Hematopoietic multipotent progenitor cell (in vitro differentiated cells): ENCODE measurements around the gene ZNF526. TPM values are rescaled to one million over a fixed set of nuclear protein-coding genes. Genes with fewer than 3 reads are reported as not detected.

Experiments
- DNase-seq, 3 donors: peaks; one replicate each; pipeline ENCODE4 v3.0.0-alpha.2; 2011 to 2015; ENCODE audit warnings: low read depth in 2 of 3, low spot score in 2 of 3
- total RNA-seq: library from RNA; depleted of rRNA; stranded (reverse); fragments of >200 nt; gene quantifications from one replicate; pipeline ENCODE4 v1.2.3, GENCODE V29; 2012

The ZNF526 gene
- total RNA-seq, 1 donor, result 16.2 TPM

DNA sequence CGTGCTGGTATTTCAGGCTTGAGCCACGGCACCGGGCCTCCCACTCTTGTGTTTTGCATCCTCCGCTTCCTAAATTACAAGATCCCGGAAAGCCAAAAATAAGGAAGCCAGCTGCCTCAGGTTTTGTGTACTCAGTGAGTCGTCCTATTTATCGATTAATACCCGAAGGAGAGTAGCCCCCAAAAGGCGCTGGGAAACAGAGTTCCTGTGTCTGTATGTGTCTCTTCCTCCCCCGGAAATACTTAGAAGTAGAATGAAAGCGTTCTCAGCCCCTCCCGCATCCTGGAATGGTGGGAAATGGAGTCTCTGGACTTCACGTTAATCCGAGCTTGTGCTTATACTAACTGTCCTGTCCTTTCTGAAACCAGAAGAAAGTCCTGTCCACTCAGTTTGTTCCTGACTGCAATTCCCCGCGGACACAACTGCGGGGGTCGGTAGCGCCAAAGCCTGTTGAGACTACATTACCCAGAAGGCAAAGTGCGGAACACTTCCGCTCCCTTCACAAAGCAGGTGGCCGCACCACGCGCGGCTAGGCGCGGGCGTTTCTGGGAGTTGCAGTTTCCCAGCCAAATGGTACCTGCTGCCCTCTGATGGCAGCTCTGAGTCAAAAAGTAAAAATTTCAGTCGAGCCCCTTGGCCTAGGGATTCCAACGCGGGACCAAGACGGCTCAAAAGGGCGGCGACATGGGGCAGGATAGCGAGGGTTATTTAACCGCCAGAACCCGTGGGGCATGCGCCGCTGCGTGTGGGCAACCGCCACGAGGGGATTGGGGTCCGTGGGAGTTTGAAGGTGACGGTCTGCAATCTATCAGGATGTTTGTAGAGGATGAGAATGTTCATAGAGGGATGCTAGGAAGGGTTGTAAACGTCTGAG is 24.5 kb downstream of the ZNF526 start:
- peak; percentile 81 to 96 (median 95) for DNase-seq

DNA sequence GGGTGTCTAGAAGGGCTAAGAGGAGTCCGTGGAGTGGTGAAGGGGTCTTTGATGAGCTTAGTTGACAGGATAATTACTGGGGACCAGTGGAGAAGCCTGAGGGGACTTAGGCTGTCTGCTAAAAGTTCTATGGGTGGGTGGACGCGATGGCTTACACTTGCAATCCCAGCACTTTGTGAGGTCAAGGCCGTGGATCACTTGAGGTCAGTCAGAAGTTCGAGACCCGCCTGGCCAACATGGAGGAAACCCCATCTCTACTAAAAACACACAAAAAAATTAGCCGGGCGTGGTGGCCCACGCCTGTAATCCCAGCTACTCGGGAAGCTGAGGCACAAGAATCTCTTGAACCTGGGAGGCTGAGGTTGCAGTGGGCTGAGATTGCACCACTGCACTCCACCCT is 25.1 kb downstream of the ZNF526 start:
- DNase-seq, result no peak

DNA sequence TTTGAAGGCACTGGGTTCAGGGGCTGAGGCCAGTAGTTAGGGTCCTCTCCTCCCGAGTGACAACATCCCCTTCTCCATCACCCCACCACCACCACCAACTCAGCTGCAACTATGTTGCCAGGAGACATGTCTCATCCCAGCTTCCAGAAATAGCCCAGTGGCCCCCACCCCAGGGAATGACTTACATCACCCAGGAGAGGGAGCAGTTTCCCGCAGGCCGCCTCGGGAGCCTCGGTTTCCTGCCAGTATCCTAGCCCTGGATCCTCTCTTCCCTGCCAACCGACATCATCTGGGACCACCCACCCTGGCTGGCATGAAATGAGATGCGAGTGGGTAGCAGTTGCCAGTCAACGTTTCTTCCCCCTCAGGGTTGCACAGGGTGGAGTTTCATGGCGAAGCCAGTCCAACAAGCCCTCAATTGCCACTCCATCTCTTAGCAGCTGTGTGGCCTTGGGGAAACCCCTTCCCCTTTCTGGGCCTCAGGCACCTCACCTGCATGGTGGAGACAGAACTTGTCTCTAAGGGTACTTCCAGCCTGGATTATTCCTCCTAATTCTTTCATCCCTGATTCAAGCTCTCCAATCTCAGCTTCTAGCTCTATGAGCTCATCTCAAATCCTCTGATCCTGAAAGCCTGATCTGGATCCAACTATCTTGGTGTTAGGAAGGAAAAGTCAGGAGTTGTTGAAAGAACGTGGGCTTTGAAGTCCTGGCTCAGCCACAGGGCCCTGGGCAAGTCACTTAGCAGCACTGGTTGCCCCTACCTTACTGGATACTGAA is 26.2 kb downstream of the ZNF526 start:
- no peak for DNase-seq

DNA sequence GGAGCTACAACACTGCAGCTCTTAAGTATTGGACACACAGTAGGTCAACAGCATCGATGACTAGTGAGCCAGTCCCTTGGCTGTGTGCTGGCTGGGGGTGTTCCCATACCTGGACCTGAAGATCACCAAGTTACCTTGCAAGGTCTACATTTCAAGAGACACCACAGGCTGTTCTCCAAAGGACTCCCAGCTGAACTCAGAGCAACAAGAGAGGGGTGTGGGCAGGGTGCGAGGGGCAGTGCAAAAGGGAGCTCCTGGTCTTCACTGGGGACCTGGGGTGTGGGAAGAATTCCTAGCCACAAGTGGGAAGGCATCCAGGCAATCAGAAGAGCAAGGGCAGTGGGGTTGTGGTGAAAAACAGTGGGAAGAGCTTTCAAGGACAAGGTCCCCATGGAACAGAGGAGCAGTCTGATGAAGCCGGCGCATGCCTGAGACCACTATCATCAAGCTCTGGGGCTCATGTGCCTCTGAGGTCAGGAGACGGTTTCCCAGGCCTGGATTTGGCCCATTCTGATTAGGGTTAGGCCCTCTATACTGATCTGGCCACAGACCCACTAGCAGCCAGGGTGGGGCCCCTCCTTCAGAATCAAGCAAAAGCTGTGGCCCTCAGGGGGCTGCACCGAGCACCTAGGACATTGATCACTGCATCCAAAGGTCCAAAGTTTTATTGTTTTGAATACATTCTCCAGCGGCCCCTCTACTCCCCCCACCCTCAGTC is 27.0 kb downstream of the ZNF526 start:
- no peak for DNase-seq

DNA sequence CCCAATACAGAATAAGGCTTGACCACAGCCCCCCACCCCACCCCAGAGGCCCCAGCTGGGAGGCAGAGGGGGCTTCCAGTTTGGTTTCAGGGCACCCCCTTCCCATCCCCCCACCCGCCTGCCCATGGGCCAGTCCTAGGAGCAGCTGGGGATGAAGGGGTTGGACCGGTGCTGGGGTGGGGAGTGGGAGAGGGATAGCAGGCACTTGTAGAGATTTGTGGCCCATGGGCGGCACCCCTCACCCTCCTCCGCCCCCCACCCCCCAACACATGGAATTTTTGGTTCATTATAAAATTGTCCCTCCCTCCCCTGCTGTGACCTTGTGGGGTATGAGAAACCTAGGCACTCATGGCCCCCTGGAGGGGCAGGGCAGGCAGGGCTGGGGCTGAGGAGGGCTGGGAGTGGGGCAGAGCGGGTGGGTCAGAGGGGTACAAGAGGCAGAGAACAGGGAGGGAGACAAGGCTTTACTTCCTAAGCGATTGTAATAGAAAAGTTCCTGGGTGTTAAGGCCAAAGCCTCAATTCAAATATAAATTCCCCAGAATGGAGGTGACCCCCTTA is 27.6 kb downstream of the ZNF526 start:
- DNase-seq, result no peak

DNA sequence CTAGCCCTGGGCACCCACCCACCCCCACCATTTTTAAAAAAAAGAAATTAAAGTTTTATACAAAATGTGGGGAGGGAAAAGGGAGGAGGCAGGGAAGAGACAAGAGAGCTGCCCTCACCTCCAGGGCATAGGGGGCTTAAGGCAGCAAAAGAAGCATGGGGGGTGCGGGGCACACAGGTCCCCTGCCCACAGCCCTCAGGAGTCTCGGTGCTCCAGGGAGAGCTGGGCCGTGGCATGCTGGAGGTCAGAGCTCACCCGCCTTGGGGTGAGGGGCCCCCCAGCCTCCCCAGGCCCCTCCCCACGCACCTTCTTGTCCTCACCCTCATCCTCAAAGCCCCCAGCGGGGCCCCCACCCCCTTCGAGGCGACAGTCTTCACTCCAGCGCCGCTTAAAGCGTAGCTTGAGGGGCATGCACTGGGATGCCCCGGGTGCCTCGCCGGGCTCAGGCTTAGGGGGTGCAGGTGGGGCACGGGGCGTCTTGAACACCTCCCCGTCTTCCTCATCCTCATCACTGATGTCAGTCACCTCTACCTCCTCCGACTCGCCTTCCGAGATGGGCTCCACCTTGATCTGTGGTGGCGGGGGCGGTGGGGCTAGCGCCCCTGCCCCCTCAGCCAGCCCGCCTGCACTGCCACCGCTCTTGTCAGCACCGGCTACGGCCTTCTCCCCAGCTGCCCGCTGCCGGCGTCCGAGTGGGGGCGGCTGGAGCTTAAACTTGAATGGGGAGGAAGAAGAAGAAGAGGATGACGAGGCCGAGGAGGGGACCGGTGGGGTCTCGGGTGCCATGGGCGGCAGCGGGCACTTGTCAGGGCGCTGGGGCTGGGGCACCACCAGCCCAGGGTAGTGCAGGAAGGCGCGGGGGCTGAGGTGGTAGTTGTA is 28.4 kb downstream of the ZNF526 start:
- DNase-seq, result no peak

DNA sequence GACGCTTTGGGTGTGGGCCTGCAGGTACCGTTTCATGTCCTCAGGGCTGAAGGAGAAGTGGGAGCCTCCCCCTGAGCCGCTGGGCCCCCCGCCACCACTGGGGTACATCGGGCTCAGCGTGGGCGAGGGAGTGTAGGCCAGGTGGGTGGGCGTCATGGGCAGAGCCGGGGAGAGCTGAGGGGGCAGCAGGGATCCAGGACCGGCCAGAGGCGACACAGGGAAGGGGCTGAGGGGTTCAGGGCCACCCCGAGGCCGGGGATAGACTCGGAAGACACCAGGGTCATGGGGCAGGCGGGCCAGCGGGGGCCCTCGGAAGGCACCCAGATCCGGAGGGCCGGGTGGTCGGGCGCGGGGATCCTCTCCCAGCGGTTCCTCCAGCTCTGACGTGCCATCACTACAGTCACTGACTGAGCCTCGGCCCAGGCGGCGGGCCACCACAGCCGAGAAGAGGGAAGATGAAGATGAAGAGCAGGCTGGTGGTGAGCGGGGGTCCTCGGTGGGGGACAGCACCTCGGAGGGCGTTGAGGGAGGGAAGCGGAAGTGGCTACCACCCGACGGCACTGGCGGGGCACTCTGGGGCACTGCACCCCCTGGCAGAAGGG is 29.1 kb downstream of the ZNF526 start:
- DNase-seq, result no peak

DNA sequence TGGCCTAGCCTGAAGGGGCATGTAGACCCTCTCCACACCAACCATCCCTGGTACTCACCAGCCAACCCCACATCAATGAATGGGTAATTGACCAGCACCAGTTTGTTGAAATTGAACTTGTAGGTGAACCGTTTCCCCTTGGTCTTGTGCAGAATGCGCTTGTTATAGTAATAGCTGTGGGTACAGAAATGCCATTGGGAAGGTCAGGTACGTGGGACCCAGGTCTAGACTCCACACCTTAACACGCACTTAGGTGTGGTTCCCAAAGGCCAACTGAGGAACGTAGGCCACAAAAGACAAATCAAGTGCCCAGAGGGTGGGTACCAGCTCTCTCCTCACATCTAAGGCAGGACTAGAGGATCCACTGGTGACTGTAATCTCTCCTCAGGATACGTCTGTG is 29.7 kb downstream of the ZNF526 start:
- no peak for DNase-seq

DNA sequence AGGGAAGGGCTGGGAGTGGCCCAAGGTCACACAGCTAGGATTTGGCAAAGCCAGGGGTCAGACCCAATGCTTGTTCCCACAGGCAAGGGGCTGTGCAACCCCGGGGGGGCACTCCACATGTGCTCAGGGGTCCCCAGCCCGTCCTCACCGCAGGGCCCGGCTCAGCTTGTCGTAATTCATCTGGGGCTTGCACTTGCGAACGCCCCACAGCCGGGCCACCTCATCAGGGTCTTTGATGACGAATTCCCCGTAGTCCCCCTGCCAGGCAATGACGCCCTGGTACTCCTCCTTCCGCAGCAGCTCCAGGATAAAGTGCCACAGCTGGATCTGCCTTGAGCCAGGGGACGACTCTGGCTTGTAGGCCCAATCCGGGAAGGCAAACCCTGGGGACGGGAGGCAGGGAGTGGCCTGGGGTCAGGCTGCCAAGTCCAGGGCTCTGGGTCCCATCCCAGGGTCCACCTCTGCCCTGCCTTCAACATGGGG is 30.1 kb downstream of the ZNF526 start:
- DNase-seq, result no peak

DNA sequence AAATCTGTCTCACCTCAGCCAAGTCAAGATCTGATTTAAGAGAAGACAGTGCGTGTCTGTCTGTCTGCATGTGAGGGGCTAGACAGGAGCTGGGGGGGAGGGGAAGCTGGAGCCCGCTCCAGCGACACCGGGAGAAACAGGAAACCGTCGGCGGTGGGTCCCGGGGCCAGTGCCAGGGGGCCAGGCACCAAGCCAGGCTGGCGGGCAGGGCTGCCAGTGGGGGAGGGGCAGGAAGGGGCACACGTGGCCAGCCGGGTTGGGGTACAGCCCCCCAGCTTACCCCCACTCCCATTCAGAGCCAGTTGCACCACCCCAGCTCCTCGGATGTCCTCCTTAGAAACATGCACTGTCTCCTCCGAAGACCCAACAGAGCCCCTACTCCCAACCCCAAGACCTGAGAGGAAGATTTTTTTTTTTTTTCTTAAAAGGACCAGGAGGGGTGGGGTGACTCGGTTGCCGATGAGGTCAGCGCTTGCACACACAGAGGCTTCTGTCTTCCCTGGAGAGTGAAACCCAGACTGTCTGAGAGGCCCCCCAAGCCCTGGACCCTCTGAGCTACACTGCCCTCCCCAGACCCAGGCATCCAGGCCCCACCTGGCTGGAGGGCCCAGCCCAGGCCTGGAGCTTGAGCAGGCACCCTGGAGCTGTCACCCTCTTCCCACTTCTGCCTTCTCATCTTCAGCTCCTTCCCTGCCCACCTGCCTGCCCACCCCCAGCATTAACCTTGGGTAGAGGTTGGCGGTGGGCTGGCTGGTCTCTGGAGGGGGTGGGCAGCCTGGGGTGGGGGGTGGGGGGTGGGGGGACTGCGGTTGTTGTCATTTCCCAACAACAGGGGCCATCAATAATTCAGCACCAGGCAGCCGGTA is 30.8 kb downstream of the ZNF526 start:
- DNase-seq, result peak in 1 of 3 donors; percentile 54

DNA sequence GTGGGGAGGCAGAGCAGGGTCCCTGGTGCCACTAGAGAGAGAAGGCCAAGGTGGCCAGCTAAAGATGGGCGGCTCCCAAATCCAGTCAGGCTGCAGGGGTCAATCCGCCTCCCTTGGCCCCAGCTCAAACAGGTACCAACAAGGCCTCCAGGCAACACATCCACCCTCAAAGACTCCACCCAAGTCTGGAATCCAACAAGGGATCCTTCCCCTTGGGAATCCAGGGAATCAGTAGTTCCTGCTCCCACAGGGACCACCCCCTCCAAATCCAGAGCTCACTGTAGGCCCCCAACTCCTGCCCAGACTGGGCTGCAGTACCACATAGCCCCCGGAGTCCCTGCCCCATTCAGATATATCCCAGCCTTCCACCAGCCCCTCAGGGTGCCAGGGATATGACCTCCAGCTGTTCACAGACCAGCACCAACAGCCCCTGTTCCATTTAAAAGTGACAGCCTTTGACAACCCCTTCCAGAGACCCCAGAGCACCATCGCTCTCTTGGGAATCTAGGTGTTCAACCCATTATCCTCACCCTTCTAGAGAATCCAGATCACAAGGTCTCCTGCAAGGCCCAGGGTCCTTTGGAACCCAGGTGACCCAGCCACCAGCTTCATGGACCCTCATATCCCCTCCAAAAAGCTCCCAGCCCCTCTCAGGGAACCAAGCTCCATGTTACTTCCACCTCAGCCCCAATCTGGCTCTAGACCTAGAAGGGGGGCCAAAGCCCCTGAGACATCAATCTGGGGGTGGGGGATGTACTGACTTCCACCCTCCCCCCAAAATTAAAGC is 31.7 kb downstream of the ZNF526 start:
- no peak for DNase-seq

DNA sequence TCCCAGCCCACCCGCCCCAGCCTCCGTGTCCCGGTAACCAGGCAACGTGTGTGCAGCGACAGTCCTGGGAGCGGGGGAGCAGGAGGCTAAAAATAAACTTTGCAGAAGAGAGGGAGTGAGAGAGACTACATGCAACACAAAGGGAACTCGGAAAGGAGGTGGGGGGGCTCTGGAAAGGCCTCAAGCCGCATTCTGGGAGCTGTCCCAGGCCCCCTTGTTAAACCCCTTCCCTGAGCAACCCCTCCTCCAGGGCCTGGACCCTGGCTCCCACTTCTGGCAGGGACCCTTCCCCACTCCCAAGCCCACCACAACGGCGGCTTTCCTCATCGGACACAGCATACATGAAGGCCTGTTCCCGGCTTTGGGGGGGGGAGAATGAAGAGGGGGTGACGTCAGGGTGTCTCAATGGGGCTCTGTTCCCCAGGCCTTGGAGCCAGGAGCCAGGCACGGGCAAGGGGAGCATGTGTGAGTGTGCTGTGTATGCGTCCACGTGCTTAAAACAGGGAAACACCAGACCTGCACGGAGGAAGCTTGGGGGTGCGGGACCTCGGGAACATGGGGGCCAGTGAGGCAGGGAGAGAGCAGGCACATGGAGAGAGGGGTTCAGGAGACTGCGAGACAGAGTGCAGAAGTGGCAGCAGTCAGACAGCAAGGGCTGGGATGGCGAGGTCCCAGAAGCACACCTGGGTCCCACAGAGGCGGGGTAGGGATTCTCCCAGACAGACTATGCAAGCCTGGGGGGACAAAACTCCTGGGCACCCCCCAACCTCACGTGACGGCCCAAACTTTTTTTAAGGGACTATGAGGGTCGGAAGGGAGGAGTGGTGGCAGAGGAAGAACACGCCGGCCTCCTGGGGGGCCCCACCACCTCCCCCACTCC is 32.5 kb downstream of the ZNF526 start:
- DNase-seq, result no peak

DNA sequence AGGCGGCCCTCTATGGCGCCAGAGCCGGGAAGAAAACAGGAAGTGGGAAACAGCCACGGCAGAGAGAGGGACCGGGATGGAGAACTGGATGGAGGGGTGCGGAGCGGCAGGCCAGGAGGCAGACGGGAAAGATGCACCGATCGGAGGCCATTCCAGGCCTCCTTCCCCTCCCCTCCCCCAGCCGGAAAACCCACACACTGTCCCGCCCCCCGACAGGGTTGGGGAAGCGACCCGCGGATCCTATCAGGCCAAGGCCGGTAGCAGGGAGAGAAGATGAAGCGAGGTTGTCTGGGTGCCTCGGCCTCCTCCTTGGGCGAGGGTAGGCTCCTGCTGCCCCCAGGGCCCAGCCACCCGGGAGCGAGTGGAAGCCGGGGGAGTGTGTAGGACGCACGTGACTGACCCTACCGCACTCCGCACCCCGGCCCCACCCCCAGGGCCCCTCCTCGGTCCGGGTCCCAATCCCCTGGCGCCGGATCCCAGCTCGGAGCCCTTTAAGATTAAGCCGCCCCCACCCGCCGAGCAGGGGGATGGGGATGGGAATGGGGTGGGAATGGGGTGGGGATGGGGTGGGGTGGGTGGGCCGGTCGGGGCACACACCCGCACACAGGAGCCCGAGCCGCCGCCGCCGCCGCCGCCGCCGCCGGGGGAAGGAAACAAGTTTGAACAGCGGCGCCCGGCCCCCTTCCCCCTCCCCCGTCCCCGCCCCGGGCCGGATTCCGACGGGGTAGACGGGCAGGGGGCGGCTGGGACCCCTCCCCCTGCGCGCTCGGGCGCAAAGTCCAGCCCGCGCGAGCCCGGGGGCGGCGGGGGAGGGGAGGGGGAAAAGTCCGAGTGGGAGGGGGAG is 33.4 kb downstream of the ZNF526 start:
- DNase-seq, result peak in 1 of 3 donors; percentile 68

DNA sequence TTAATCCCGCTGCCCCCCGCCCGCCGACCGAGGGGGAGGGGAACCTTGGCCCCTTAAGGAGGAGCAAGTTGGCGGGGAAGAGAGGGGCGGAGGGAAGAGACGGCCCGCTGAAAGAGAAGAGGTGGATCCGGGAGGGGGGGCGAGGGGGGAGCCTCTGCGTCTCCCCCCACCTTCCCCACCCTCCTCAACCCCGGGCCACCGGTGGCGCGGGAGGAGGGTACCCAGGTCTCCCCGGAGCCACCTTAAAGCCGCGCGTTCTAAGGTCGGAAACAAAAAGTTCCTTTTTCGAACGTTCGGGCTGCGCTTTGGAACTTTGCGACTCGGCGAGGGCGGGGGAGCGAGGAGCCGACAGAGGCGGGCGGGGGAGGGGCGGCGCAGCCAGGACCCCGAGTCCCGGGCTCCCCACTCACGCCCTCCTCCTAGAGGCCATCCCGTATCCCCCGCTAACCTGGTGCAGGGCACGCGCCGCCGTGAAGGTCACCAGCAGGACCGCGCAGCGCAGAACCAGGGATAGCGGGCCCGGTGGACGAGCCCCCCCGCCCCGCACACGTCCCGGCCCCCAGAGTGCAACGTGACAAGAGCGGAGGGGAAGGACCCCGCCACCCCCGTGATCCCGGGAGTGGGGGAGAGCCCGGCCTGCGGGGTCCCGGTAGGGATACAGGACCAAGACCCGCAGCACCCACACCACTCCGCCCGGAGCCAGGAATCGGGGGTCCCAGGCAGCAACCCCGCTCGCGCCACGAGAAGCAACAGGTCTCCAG is 34.2 kb downstream of the ZNF526 start:
- peak in 2 of 3 donors; percentile 80 to 90 for DNase-seq
